COLO829 (cell line): ENCODE results near the gene IL10RA.
"Not testable (repeated sequence)": the region's sequence is repeated elsewhere in the genome, so short reads cannot be mapped to it uniquely, and the experiment has no call there.

Experiments used
- DNase-seq: peaks from one replicate; pipeline ENCODE4 v3.0.0; 2012; ENCODE audit warnings: low spot score

IL10RA gene

DNA sequence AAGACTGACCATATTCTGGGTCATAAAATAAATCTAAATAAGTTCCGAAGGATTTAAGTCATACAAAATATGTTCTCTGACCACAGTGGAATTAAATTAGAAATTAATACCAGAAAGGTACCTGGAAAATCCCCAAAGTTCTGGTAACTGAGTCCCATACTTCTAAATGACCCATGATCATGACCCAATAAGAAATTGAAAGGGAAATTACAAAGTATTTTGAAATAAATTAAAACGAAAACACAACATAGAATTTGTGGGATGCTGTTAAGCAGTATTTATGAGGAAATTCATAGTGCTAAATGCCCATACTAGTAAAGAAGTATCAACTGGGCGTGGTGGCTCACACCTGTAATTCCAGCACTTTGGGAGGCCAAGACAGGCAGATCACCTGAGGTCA, 23.4 kb upstream of the IL10RA start:
- DNase-seq = no peak

DNA sequence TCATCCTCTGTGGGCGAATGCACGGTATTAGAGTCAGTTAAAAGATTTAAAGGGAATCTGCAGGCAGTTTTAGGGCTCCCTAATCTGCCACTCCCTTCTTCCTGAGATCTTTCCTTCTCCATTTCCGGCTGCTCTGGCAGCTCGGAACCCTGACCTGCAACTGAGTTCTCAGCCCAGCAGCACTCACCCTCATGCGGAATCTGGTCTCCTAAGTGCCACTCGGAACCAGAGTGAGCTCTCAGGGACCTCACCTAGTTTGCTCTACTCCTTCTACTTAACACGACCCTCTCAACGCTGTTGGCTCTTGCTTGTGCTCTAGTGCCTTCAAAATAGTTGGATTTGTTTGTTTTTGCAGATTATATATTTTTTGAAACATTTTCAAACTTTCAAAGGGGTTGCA, 19.3 kb upstream of the IL10RA start:
- no peak for DNase-seq

DNA sequence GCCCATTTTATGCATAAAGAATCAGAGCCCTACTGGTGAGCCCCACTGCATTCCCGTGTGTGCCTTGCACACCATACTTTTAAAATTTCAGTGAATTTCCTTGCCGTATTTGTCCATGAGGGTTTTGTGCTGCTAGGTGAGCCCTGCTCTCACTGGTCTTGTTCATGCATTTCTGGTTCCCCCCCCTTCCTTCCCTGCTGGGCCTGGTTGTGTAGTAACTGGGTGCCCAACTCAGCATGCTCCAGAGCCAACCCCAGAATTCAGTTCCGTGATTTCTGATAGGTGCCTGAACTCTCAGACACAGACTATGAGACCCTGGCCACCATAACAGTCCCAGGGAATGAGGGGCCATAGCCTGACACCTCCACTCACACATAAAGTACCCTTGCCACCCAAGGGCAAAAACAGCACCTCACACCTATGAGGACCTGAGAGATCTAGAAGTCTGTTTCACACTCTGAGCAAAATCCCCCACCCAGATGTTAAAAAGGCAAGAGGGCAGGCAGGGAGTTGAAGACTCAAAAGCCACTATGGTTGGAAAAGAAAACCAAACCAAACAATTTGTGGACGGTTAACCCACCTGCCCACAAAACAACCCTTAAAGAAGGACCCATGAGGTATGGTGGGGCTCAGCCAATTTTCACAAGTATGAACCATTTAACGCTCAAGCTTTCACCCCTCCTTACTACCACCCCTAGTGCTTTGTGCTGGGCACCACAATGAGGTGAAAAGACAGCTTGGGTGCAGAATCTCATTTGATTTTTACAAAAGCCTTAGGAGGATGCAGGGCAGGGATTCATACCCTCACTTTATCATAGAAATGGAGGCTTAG, 16.8 kb upstream of the IL10RA start:
- no peak for DNase-seq

DNA sequence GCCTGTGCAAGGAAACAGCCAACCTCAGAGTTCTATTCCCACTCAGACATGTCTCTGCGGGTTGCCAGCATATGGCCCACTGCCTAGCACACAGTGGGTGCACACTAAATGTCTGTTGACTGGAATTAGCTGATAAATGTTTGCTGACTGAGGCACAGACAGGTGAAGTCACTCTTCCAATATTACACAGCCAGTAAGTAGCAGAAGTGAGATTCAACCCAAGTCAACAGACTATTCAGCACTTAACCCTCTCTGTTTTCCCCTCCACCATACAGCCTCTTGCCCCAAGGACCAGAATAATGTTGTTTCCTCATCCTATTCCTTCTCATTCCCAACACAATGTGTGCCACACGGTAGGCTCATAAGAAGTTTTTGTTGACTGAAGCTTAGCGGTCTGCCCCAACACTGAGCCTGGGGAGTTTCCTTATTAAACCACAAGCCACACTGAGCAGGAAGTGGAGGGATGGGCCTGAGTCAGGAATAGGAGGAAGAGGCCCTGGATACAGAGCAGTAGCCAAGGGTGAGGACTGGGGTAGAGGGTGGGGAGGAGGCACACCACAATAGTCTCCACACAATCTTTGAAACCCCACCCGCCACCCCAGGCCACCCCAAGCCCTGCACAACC, 15.7 kb upstream of the IL10RA start:
- no peak for DNase-seq

DNA sequence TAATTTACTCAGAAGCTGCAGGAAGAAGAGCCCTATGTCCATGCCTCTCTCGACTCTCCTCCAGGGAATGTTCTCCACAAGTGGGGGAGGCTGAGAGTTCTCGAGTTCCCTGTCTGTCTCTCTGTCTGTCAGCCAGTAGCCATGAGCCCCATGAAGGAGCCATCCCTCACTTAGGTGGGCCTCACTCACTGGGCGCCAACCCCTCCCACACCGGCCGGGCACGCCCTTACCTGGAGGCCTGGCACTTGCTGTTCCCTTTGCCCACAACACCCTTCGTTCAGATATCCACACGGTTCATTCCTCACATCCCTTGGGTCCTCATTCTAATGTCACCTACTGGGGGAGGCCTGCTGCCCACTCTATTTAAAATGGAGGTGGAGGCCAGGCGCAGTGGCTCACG, 14.2 kb upstream of the IL10RA start:
- DNase-seq = no peak

DNA sequence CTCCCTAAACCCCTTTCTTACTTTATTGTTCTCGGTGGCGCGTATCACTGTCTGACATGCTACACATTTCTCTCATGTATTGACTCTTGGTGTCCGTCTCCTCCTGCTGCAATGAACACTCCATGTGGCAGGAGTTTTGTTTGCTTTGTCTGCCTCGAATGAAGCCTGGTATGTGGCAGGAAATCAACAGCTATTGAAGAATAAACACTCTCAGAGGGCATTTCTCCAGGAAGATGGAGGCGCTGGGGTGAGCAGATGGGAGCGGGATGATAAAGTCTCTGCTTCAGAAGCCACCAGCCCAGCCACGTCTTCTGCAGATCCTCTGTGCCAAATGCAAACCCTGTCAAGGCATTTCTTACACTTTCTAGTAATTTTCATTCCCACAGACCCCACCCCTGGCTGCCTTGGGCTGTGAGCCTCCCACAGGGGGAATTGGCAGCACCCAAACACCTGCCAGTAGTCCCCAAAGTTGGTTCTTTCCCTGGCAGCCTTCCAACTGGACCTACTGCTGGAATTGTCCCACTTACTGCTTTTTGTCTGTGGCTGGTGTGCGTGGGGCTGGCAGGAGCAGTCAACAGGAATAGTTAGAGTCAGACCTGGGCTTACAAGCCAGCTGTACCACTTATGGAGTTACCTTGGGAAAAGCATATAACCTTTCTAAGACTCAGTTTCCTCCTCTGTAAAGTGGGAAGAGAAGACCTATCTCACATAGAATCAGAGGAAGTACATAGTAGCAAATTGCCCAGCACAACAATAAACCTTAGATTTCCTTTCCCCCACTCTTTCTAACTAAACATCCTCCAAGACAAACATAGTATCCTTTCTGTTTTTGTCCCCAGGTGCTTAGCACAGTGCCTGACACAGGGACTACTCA, 13.3 kb upstream of the IL10RA start:
- no peak for DNase-seq

DNA sequence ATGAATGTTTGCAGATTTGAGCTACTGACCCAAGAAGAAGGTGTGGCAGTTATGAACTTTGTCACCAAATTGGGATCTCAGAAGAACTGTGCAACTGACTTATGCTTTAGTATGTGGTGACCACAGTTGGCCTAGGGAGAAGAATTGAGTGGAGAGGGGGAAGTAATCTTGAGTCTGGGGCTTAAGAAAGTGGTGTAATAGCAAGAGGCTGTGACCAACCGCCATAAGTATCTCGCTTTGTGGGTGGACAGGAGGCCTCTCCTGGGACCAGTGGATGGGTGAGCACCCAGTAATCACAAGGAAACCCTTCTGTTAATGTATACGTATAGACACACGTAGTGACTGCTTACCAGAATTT, 12.7 kb upstream of the IL10RA start:
- DNase-seq = no peak

DNA sequence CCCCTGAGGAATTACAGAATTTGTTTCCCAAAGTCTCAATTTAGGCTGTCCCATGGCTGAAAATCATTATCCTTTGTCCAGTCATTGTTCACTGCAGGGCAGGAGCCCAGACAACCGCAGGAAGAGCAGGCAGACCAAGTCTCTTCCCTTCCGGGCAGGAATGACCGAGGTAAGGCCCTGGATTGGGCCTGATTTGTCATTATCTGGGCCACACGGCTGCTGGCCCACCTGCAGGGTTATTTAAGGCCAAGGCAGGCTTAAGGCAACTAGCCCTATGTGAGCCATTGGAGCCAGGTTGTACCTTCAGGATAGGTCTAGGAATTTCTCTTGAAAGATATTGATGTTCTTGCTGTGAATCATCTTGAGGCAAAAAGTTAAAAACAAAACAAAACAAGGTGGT, 9.7 kb upstream of the IL10RA start:
- no peak for DNase-seq

DNA sequence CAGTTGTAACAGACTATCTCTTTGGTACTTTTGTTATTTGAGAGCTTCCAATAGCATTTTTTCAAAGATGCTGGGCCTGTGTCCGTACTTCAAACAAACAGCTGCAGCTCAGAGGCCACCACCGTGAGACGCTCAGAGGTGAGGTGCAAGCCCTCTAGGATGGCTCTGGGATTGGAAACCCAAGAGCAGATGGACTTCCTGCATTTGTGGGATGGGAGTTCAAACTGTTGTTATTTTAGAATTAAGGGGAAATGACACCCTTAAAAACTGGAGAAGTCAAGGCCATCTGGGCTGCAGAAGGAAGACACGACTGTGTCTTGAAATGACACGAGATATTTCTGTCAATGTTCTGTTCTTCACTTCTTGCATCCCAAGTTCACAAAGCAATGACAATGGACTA, 9.2 kb upstream of the IL10RA start:
- no peak for DNase-seq

DNA sequence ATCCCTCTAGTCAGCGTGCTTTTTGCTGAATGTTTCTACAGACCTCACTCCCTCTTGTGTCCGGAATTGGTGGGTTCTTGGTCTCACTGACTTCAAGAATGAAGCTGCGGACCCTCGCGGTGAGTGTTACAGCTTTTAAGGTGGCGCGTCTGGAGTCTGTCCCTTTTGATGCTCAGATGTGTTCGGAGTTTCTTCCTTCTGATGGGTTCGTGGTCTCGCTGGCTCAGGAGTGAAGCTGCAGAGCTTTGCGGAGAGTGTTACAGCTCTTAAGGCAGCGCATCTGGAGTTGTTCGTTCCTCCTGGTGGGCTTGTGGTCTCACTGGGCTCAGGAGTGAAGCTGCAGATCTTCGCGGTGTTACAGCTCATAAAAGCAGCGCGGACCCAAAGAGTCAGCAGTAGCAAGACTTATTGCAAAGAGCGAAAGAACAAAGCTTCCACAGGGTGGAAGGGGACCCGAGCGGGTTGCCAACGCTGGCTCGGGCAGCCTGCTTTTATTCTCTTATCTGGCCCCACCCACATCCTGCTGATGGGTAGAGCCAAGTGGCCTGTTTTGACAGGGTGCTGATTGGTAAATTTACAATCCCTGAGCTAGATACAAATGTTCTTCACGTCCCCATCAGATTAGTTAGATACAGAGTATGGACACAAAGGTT, 8.5 kb upstream of the IL10RA start:
- DNase-seq = not testable (repeated sequence)

DNA sequence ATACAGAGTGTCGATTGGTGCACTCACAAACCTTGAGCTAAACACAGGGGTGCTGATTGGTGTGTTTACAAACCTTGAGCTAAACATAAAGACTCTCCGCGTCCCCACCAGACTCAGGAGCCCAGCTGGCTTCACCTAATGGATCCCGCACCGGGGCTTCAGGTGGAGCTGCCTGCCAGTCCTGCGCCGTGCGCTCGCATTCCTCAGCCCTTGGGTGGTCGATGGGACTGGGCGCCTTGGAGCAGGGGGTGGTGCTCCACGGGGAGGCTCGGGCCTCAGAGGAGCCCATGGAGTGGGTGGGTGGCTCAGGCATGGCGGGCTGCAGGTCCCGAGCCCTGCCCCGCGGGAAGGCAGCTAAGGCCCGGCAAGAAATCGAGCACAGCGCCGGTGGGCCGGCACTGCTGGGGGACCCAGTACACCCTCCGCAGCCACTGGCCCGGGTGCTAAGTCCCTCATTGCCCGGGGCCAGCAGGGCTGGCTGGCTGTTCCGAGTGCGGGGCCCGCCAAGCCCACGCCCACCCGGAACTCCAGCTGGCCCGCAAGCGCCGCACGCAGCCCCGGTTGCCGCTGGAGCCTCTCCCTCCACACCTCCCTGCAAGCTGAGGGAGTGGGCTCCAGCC, 7.8 kb upstream of the IL10RA start:
- DNase-seq = not testable (repeated sequence)

DNA sequence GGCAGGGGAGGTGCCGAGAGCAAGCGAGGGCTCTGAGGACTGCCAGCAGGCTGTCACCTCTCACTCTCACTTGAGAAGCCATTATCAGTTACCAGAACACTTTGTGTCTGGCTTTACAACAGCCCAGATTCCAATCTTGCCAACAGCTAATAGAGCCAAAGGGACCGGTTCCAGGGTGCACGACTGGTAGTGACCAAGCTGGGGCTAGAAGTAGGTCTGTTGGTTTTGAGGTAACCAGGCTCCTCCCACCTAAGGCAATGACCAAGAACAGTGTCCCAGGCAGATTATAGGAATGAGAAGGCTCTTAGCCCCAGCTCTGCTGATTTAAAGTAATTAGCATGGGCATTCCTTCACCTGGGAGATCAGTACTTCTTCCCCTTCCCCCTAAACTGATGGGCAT, 7.2 kb upstream of the IL10RA start:
- DNase-seq = no peak

DNA sequence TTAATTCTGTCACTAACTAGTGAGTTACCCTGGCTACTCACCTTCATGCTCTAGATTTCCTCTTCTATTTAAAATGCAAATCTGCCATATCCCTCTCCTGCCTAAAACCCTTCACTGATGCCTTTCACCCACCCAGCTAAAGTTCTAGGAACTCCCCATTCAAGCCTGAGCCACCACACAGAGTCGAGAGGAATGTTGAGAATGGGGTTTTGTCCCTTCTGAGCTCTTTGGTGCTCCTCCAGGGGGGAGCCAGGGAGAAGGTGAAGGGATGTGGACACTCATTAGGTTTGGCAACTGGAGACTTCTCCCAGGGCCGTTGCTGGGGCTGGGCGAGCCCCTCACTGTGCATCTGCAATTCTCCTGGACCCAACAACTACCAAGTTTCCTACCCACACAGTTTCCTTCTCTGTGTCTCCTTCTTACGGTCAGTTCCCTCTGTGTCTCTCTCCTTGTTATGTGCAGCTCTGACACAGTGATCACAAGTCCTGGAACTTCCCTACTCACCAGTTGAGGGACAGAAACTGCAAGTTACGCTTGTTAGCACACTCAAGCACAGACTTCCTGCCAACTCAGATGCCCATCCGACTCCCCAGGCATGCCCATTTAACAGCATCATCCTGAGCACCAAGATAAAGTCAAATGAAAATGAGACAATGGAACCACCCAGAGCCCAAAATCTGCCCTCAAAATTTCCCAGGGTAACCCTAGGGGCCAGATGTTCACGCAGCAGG, 6.5 kb upstream of the IL10RA start:
- no peak for DNase-seq

DNA sequence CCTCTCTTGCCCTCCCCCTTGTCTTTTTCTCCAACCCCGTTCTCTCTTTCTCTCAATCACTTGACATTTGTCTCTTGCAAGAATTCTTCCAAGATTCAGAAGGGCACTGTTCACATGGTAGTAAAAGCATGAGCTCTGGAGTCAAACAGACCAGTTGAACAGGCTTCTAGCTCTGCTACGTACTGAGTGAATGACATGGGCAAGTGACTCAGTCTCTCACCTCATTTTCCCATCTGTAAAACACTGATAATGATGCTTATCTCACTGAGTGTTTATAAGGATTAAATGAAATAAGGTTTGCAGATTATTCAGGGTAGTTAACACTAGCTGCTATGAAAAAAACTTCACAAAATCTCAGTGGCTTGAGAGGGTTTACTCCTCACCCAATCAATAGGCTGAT, 5.9 kb upstream of the IL10RA start:
- no peak for DNase-seq

DNA sequence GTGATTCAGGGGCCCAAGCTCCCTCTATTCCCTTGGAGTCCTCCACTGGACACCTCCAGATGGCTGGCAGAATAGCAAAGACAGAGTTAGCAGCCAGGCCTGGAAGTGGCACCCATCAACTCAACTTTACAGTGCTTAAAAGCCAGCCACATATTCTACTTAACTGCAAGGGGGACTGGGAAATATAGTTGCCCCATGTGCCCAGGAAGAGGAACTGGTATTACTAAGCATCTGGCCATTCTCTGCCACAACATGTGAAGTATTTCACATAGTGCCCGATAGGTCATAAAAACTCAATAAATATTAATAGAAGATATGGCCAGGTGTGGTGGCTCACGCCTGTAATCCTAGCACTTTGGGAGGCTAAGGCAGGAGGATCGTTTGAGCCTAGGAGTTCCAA, 5.5 kb upstream of the IL10RA start:
- DNase-seq = no peak

DNA sequence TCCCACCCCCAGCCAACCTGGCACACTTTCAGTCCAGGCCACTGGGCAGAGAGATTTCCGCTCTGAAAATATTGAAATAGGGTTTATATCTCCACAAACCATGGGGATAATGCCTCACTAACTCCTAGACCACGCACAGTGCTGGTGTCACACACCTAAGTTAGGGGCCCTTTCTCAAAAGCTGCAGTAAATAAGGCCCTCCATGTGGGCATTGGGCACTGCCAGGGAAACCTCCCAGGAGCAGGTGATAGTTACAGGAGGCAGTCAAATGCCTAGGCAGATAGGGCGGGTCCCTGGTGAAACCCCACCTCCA, 3.1 kb upstream of the IL10RA start:
- no peak for DNase-seq

DNA sequence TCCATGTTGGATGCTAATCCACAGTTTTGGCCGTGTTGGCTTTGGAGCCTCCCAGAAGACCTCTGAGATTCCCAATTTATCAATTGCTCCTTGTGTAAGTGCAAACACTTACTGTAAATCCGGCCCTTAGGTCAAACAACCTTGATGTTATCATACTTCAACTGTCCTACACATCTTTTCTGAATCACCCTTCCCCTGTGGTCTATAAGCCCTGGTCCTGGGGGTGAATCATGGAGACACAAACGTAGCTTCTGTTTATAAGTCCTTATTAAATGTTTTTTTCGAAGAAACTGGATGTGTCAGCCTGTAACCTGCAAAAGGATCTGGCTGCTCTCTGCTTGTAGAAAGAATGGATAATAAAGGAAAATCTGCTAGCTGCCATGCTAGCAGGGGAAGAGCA, 1.7 kb upstream of the IL10RA start:
- peak; percentile 34 for DNase-seq

DNA sequence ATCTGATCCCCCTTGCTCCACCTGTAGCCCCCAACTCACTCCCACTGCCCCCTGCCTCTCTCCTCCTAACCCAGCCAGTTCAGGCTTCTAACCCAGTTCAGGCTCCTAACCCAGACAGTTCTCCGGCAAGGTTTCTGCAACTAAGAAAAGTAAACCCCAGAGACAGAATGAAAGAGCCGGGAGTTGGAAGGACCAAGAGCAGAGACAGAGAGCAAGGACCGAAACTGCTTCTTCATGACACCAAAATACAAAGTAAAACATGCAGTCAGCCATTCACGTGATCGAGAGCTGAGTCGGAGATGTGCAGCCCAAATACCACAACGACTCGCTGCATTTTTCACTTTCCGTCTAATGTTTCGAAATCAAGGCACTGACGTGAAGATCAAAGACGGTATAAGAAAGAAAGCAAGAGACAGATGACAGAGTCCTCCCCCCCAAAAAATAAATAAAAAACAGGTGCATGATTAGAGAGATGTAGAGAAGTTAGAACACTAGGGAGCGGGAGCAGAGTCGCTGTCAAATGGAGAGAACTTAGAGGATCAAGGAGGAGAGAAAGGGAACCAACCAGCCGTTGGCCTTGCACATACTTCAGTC, 884 bp downstream of the IL10RA start:
- DNase-seq = no peak

DNA sequence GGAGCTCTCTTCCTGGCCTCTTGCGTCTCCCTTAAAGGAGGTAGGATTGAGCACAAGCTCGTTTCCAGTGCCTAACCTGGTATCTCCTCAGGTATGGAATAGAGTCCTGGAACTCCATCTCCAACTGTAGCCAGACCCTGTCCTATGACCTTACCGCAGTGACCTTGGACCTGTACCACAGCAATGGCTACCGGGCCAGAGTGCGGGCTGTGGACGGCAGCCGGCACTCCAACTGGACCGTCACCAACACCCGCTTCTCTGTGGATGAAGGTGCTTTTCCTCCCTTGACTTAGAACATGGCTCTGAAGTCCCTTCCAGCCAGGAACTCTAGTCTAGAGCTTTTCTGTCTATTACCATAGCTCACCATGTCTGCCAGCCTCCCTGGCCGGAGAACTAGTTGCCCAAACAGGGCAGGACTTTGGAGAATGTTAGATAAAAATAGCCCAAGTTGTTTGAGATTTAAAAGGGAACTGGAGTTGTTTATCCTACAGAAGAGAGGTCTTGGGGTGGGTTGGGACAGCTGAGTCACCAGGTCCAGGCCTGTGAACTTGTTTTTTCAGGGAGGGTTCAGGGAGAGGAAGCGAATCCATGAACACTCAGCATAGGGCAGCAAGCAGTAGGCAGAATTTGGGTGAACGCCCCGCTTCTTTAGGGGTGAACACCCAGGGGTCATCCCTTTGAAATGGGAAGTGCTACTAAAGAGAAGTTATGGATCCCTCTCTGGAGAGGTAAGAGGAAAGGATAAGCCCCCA, 3.3 kb downstream of the IL10RA start:
- no peak for DNase-seq

DNA sequence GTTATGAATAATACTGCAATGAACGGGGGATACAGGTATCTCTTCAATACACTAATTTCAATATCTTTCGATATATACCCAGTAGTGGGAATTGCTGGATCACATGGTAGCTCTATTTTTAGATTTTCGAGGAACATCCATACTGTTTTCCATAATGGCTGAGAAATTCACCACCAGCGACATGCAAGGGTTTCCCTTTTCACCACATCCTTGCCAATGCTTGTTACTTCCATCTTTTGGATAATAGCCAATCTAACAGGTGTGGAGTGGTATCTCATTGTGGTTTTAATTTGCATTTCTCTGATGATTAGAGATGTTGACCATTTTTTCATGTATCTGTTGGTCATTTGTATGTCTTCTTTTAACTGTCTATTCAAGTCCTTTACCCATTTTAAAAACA, 5.9 kb downstream of the IL10RA start:
- DNase-seq = no peak
